WI38 (cell line): ENCODE data around the gene VCX3A.

Experiments
- H3K4me3 ChIP-seq: 2 replicates; pipeline ENCODE4 v1.5.1; 2011; ENCODE audit warnings: low read depth, mild to moderate bottlenecking, control low read depth, low read length
- CTCF ChIP-seq: IDR thresholded peaks from 2 replicates; pipeline ENCODE4 v1.5.1; 2012; ENCODE audit warnings: low read depth, mild to moderate bottlenecking, control low read depth, low read length

The VCX3A gene

GRCh38 chrX:6517376-6517775 is 17.5 kb downstream of the VCX3A start:
- no peak for TF ChIP-seq CTCF

GRCh38 chrX:6506444-6506843 is 28.5 kb downstream of the VCX3A start:
- H3K4me3 ChIP-seq, result no peak overlapping the region
- TF ChIP-seq CTCF, result no peak

More at GRCh38 chrX:6517376-6517775, 17.5 kb downstream of the VCX3A start:
- no peak overlapping the region for H3K4me3 ChIP-seq

- H3K4me3 ChIP-seq, result no peak overlapping the region
- no peak for TF ChIP-seq CTCF
Measured at GRCh38 chrX:6505960-6506359, 29.0 kb downstream of the VCX3A start.

GRCh38 chrX:6500719-6501118 is 34.2 kb downstream of the VCX3A start:
- TF ChIP-seq CTCF, result no peak
- no peak overlapping the region for H3K4me3 ChIP-seq

GRCh38 chrX:6498324-6498723 is 36.6 kb downstream of the VCX3A start:
- H3K4me3 ChIP-seq, result no peak overlapping the region
- TF ChIP-seq CTCF, result no peak
